Fibroblast of skin of scalp (primary cell): Measurements from ENCODE around the gene NDUFAF3.
A peak's percentile ranks its signal among the peaks of the same experiment; 100 is the strongest.
"Not testable (repeated sequence)": the region's sequence is repeated elsewhere in the genome, so short reads cannot be mapped to it uniquely, and the experiment has no call there.

ENCODE experiments used
- DNase-seq: peaks from one replicate; pipeline ENCODE4 v3.0.0-alpha.2; 2013

The NDUFAF3 gene

GRCh38 chr3:49001155-49001554 is 20.8 kb upstream of the NDUFAF3 start:
- DNase-seq = no peak

- DNase-seq = no peak
Measured at GRCh38 chr3:49004352-49005302, 17.3 kb upstream of the NDUFAF3 start.

GRCh38 chr3:49005303-49005680 is 16.6 kb upstream of the NDUFAF3 start:
- DNase-seq = no peak

GRCh38 chr3:49005998-49006397 is 15.9 kb upstream of the NDUFAF3 start:
- no peak for DNase-seq

GRCh38 chr3:49006408-49007067 is 15.4 kb upstream of the NDUFAF3 start:
- DNase-seq = no peak

GRCh38 chr3:49007068-49007770 is 14.7 kb upstream of the NDUFAF3 start, which contains the start of gene WDR6:
Gene WDR6 (plus strand): TSS chr3:49007391. CDS start chr3:49007432, 41 bp downstream.
- DNase-seq = peak; percentile 98

- peak; percentile 94 for DNase-seq
Measured at GRCh38 chr3:49007771-49008528, 14.0 kb upstream of the NDUFAF3 start.

GRCh38 chr3:49008627-49009026 is 13.3 kb upstream of the NDUFAF3 start:
- not testable (repeated sequence) for DNase-seq

- peak; percentile 58 for DNase-seq
Measured at GRCh38 chr3:49009396-49009795, 12.5 kb upstream of the NDUFAF3 start.

GRCh38 chr3:49012441-49013017 is 9.4 kb upstream of the NDUFAF3 start:
- DNase-seq = no peak

- DNase-seq = no peak
Measured at GRCh38 chr3:49013113-49013737, 8.7 kb upstream of the NDUFAF3 start.

- no peak for DNase-seq
Measured at GRCh38 chr3:49013738-49014660, 7.9 kb upstream of the NDUFAF3 start.

- DNase-seq = no peak
Measured at GRCh38 chr3:49015072-49015471, 6.8 kb upstream of the NDUFAF3 start.

GRCh38 chr3:49015765-49016164 is 6.2 kb upstream of the NDUFAF3 start:
- DNase-seq = no peak

GRCh38 chr3:49016414-49017228 is 5.3 kb upstream of the NDUFAF3 start:
- DNase-seq = no peak

- DNase-seq = no peak
Measured at GRCh38 chr3:49017229-49017970, 4.5 kb upstream of the NDUFAF3 start.

GRCh38 chr3:49017971-49018706 is 3.8 kb upstream of the NDUFAF3 start, which contains the start of gene DALRD3:
Gene DALRD3 (minus strand): TSS chr3:49018580. CDS start chr3:49018564, 16 bp downstream.
- DNase-seq = peak; percentile 60

- DNase-seq = no peak
Measured at GRCh38 chr3:49018707-49019006, 3.3 kb upstream of the NDUFAF3 start.
